Stimulated activated CD4-positive, alpha-beta T cell treated with anti-CD3 and anti-CD28 coated beads, Interleukin-1b, Interleukin-23, amount 100 ng/mL, for 4 hours (primary cell): ENCODE data around the gene CMTM5.

Source experiments
- DNase-seq, 2 donors: peaks; one replicate each; pipeline ENCODE4 v3.0.0-alpha.2; 2020; ENCODE audit warnings: low read depth in 2 of 2

CMTM5 gene

GRCh38 chr14:23358042-23358441 lies 18.8 kb upstream of the CMTM5 start:
- no peak for DNase-seq

- no peak for DNase-seq
Observed at GRCh38 chr14:23358553-23359166, 18.2 kb upstream of the CMTM5 start.

- DNase-seq = no peak
Observed at GRCh38 chr14:23359167-23359626, 17.6 kb upstream of the CMTM5 start.

GRCh38 chr14:23359722-23360447 lies 17.0 kb upstream of the CMTM5 start:
- no peak for DNase-seq

- no peak for DNase-seq
Observed at GRCh38 chr14:23360496-23360895, 16.4 kb upstream of the CMTM5 start.

GRCh38 chr14:23361320-23361719 lies 15.5 kb upstream of the CMTM5 start:
- no peak for DNase-seq

- DNase-seq = no peak
Observed at GRCh38 chr14:23361763-23362162, 15.1 kb upstream of the CMTM5 start.

- DNase-seq = no peak
Observed at GRCh38 chr14:23362200-23362599, 14.6 kb upstream of the CMTM5 start.

GRCh38 chr14:23364164-23365035 lies 12.4 kb upstream of the CMTM5 start:
- DNase-seq = no peak

- DNase-seq = no peak
Observed at GRCh38 chr14:23365036-23365731, 11.7 kb upstream of the CMTM5 start, which contains the start of gene EFS. TSS of gene EFS (minus strand) at chr14:23365172. CDS start at chr14:23365025, 147 bp downstream.

- no peak for DNase-seq
Observed at GRCh38 chr14:23365732-23366425, 11.0 kb upstream of the CMTM5 start.

- no peak for DNase-seq
Observed at GRCh38 chr14:23366426-23366921, 10.4 kb upstream of the CMTM5 start.

GRCh38 chr14:23370221-23370620 lies 6.6 kb upstream of the CMTM5 start:
- no peak for DNase-seq

GRCh38 chr14:23371865-23372264 lies 5.0 kb upstream of the CMTM5 start:
- no peak for DNase-seq

GRCh38 chr14:23372509-23372908 lies 4.3 kb upstream of the CMTM5 start, which contains the start of gene IL25:
TSS of gene IL25 (plus strand) at chr14:23372809.
- no peak for DNase-seq

- DNase-seq = no peak
Observed at GRCh38 chr14:23373041-23373440, 3.8 kb upstream of the CMTM5 start.

GRCh38 chr14:23375527-23376251 lies 1.2 kb upstream of the CMTM5 start:
- no peak for DNase-seq

GRCh38 chr14:23377198-23377550 lies 328 bp downstream of the CMTM5 start:
- no peak for DNase-seq

GRCh38 chr14:23377573-23378563 lies 1.0 kb downstream of the CMTM5 start:
- DNase-seq = no peak
